ENCODE results near the gene MARCHF10. TPM values are rescaled to one million over a fixed set of nuclear protein-coding genes. Genes with fewer than 3 reads are reported as not detected.

Gene MARCHF10
- total and polyA plus RNA-seq, 2 of the 4 experiments (the other 2 are of a cell fraction), result 0.18 to 0.74 TPM

DNA sequence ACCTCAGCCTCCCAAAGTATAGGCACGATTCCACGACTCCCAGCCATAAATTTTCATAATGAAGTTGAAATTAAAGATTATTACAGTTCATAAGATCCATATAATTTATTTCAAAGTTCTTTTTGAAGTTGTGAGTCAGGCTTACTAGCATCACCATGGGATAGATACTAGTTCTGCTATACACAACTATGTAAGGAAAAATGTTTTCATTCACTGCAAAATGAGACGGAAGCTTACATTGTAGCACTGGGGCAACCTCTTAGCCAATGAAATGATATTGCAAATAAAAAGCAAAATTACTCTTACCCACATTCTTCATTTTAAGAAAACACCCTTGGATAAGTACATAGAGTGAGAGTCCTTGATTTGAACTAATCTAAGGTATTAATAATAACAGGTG is 18.8 kb upstream of the MARCHF10 start:
- Histone ChIP-seq H3K9me3 (ENCODE audit: control insufficient read depth, insufficient read depth, low read length) (no peaks in the 10 kb centered on the region), H3K4me3 (ENCODE audit: insufficient read depth, low read depth, low read length) (no peak overlapping the region), H2BK5ac (ENCODE audit: low read depth, low read length, poor library complexity, severe bottlenecking) (peak overlapping the region; percentile 38), H3K9me1 (ENCODE audit: insufficient read depth, low read length) (peaks cover 14% of the 10 kb centered on the region; the same call in 1 of the 2 replicates), H4K20me1 (ENCODE audit: insufficient read depth, low read length) (no peaks in the 10 kb centered on the region), H2BK15ac (ENCODE audit: low read depth, low read length) (peak overlapping the region; percentile 74; the same call in 2 of the 3 replicates), H3K18ac (ENCODE audit: low read depth, low read length) (peak overlapping the region; percentile 62; the same call in 1 of the 2 replicates), H3K4me2 (ENCODE audit: low read depth, low read length) (no peak overlapping the region; the same call in 1 of the 2 replicates), H3K23ac (ENCODE audit: low read depth, low read length) (no peak overlapping the region), H4K5ac (ENCODE audit: low read depth, low read length) (0 out of 2 replicates have a peak overlapping the region, but pooled peaks have one; percentile 40), H3K56ac (ENCODE audit: extremely low read depth, insufficient read depth, low read length) (no peak overlapping the region), H4K91ac (ENCODE audit: insufficient read depth, low read depth, low read length) (peak overlapping the region; percentile 13; the same call in 1 of the 2 replicates), H3K14ac (replicated peaks; ENCODE audit: low read depth, low read length) (no peak overlapping the region), H2BK120ac (ENCODE audit: low read depth, low read length) (peak overlapping the region; percentile 45; the same call in 1 of the 2 replicates), H3K36me3 (ENCODE audit: control insufficient read depth, insufficient read depth, low read length) (no peaks in the 10 kb centered on the region), H3K79me1 (ENCODE audit: low read depth in 1 of 2, low read length in 2 of 2) (peaks cover 0 to 7% of the 10 kb centered on the region in 2 experiments; a peak in 2 of 4 replicates), H3K27me3 (ENCODE audit: control insufficient read depth, insufficient read depth, low read length) (no peaks in the 10 kb centered on the region), H2AK5ac (ENCODE audit: low read depth, low read length) (peak overlapping the region; percentile 56), H2AFZ (replicated peaks; ENCODE audit: low read length, poor library complexity) (no peak overlapping the region), H3K4ac (ENCODE audit: low read depth, low read length) (peak overlapping the region; percentile 11; the same call in 1 of the 2 replicates), H3K27ac (ENCODE audit: insufficient read depth, low read length) (no peak overlapping the region), H3K9ac (ENCODE audit: low read depth, low read length) (no peak overlapping the region), H2BK20ac (ENCODE audit: low read depth, low read length) (peak overlapping the region; percentile 26; the same call in 1 of the 2 replicates), H4K8ac (ENCODE audit: low read depth in 2 of 2, low read length in 2 of 2) (peak overlapping the region in 1 of 2 experiments; percentile 13; a peak in 1 of 4 replicates), H3K4me1 (ENCODE audit: control insufficient read depth, insufficient read depth, low read length) (peaks cover 21% of the 10 kb centered on the region), H2AK9ac (replicated peaks; ENCODE audit: low read depth, low read length, poor library complexity) (no peak overlapping the region)
- intact Hi-C loops (cut with micrococcal nuclease) (no loop called here), dilution Hi-C loops (cut with HindIII; ENCODE audit: low sequenced_read_pairs, unreplicated experiment) (no loop called here), in situ Hi-C loops (cut with MboI; ENCODE audit: low sequenced_read_pairs) (no loop called here)
- no CpG with 5 or more reads among the region's 3 CpGs for WGBS, 2 experiments (ENCODE audit: extremely low coverage in 2 of 2, insufficient read length in 1 of 2)
- TF ChIP-seq, protein P1, sequence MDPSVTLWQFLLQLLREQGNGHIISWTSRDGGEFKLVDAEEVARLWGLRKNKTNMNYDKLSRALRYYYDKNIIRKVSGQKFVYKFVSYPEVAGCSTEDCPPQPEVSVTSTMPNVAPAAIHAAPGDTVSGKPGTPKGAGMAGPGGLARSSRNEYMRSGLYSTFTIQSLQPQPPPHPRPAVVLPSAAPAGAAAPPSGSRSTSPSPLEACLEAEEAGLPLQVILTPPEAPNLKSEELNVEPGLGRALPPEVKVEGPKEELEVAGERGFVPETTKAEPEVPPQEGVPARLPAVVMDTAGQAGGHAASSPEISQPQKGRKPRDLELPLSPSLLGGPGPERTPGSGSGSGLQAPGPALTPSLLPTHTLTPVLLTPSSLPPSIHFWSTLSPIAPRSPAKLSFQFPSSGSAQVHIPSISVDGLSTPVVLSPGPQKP (IDR thresholded peaks at IDR 0.05; ENCODE audit: borderline replicate concordance, low read depth, low read length), result no peak
- TF ChIP-seq CTCF (conservative IDR thresholded peaks at IDR 0.05; ENCODE audit: low read depth, low read length) (no peak), RCOR1 (IDR thresholded peaks at IDR 0.05; ENCODE audit: insufficient replicate concordance, low read length) (no peak), MXI1 (IDR thresholded peaks at IDR 0.05; ENCODE audit: borderline replicate concordance, low read depth, low read length) (no peak), BHLHE40 (IDR thresholded peaks at IDR 0.05; ENCODE audit: low read depth, low read length) (no peak), NFE2L2 (IDR thresholded peaks at IDR 0.05; ENCODE audit: low read depth, low read length) (no peak), MAZ (IDR thresholded peaks at IDR 0.05; ENCODE audit: borderline replicate concordance, low read depth, low read length) (no peak), FOS (IDR thresholded peaks at IDR 0.05; ENCODE audit: low read depth, low read length) (no peak), CEBPB (IDR thresholded peaks at IDR 0.05; ENCODE audit: low read depth, low read length) (no peak), SMC3 (IDR thresholded peaks at IDR 0.05; ENCODE audit: low read depth, low read length) (no peak)
- ATAC-seq (ENCODE audit: low read depth), result 0 out of 2 replicates have a peak, but pooled peaks have one; percentile 12
- BruUV-seq (replicated peaks), result no TSS peak
- CTCF ChIA-PET, result no interaction called here
- POLR2A ChIA-PET (ENCODE audit: unreplicated experiment), result no interaction called here
- peak; percentile 62 for DNase-seq

All from IMR-90 (cell line).